Measurements from ENCODE around the gene BICD2.

BICD2 gene

GRCh38 chr9:92711844-92712243 lies 52.8 kb downstream of the BICD2 start:
- DNase-seq = no peak

GRCh38 chr9:92711146-92711545 lies 53.5 kb downstream of the BICD2 start:
- DNase-seq = no peak

GRCh38 chr9:92710368-92710767 lies 54.3 kb downstream of the BICD2 start:
- no peak for DNase-seq

- no peak for DNase-seq
Observed at GRCh38 chr9:92709954-92710353, 54.7 kb downstream of the BICD2 start.

GRCh38 chr9:92709240-92709639 lies 55.4 kb downstream of the BICD2 start:
- no peak for DNase-seq

- no peak for DNase-seq
Observed at GRCh38 chr9:92707530-92707929, 57.1 kb downstream of the BICD2 start.

- DNase-seq = no peak
Observed at GRCh38 chr9:92706218-92706940, 58.3 kb downstream of the BICD2 start.

GRCh38 chr9:92704528-92704927 lies 60.1 kb downstream of the BICD2 start:
- no peak for DNase-seq

- no peak for DNase-seq
Observed at GRCh38 chr9:92696619-92697018, 68.0 kb downstream of the BICD2 start.

- no peak for DNase-seq
Observed at GRCh38 chr9:92686954-92687353, 77.7 kb downstream of the BICD2 start.

GRCh38 chr9:92685022-92685421 lies 79.6 kb downstream of the BICD2 start:
- no peak for DNase-seq

- no peak for DNase-seq
Observed at GRCh38 chr9:92682269-92682668, 82.4 kb downstream of the BICD2 start.

GRCh38 chr9:92680166-92681119 lies 84.2 kb downstream of the BICD2 start:
- no peak for DNase-seq

GRCh38 chr9:92679413-92680165 lies 85.0 kb downstream of the BICD2 start:
- DNase-seq = no peak

- DNase-seq = peak; percentile 51
Observed at GRCh38 chr9:92671323-92671722, 93.3 kb downstream of the BICD2 start.

- peak; percentile 98 for DNase-seq
Observed at GRCh38 chr9:92669890-92670708, 94.5 kb downstream of the BICD2 start, which contains the start of gene IPPK. TSS of gene IPPK (minus strand) at chr9:92670131. CDS start at chr9:92669988, 143 bp downstream.

GRCh38 chr9:92669527-92669889 lies 95.1 kb downstream of the BICD2 start:
- peak; percentile 70 for DNase-seq

- peak; percentile 64 for DNase-seq
Observed at GRCh38 chr9:92668746-92669526, 95.7 kb downstream of the BICD2 start.

- DNase-seq = no peak
Observed at GRCh38 chr9:92666912-92667532, 97.6 kb downstream of the BICD2 start.

- no peak for DNase-seq
Observed at GRCh38 chr9:92666236-92666635, 98.4 kb downstream of the BICD2 start.

GRCh38 chr9:92665836-92666235 lies 98.8 kb downstream of the BICD2 start:
- no peak for DNase-seq
